ENCODE measurements around the gene FLT3.

The FLT3 gene

GRCh38 chr13:28047757-28048388, 52.5 kb downstream of the FLT3 start:
- Histone ChIP-seq H3K9ac (ENCODE audit: low read length in 5 of 5) (no peak overlapping the region), H3K9me3 (ENCODE audit: control insufficient read depth in 5 of 5, low read length in 5 of 5) (no peaks in the 10 kb centered on the region), H3K36me3 (ENCODE audit: control insufficient read depth in 5 of 5, insufficient read depth in 5 of 5, low read length in 5 of 5) (no peaks in the 10 kb centered on the region), H3K4me3 (ENCODE audit: low read depth in 1 of 5, low read length in 5 of 5) (no peak overlapping the region), H3K27ac (ENCODE audit: low read depth, low read length) (no peak overlapping the region), H3K4me1 (ENCODE audit: control insufficient read depth in 5 of 5, insufficient read depth in 5 of 5, low read length in 5 of 5) (no peaks in the 10 kb centered on the region), H3K27me3 (ENCODE audit: control insufficient read depth in 5 of 5, insufficient read depth in 4 of 5, low read length in 5 of 5) (peaks cover 0 to 13% (median 0%) of the 10 kb centered on the region in 5 donors)

DNA sequence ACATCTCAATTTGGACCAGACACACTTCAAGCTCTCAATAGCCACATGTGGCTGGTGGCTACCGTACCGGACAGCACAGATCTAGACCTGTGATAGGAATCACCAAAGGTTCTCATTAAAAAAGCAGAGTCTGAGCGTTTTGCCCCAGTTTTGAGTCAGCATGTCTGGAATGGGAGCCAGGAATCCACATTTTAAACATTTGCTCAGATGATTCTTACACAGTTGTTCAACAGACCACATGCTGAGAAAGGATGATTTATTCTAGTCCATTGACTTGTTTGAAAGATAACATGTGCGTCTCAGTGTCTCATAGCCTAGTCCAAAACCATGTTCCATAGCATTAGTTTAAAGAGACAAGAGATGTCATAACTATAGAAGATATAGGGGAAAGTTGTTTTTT, 53.4 kb downstream of the FLT3 start:
- no peaks in the 10 kb centered on the region for H3K4me1 ChIP-seq (ENCODE audit: control insufficient read depth in 5 of 5, insufficient read depth in 5 of 5, low read length in 5 of 5)
- H3K27ac ChIP-seq (ENCODE audit: low read depth, low read length) = no peak overlapping the region
- H3K27me3 ChIP-seq (ENCODE audit: control insufficient read depth in 5 of 5, insufficient read depth in 4 of 5, low read length in 5 of 5) = peaks cover 0 to 13% (median 0%) of the 10 kb centered on the region in 5 donors
- no peak overlapping the region for H3K4me3 ChIP-seq (ENCODE audit: low read depth in 1 of 5, low read length in 5 of 5)
- no peak overlapping the region for H3K9ac ChIP-seq (ENCODE audit: low read length in 5 of 5)
- no peaks in the 10 kb centered on the region for H3K36me3 ChIP-seq (ENCODE audit: control insufficient read depth in 5 of 5, insufficient read depth in 5 of 5, low read length in 5 of 5)
- H3K9me3 ChIP-seq (ENCODE audit: control insufficient read depth in 5 of 5, low read length in 5 of 5) = no peaks in the 10 kb centered on the region

DNA sequence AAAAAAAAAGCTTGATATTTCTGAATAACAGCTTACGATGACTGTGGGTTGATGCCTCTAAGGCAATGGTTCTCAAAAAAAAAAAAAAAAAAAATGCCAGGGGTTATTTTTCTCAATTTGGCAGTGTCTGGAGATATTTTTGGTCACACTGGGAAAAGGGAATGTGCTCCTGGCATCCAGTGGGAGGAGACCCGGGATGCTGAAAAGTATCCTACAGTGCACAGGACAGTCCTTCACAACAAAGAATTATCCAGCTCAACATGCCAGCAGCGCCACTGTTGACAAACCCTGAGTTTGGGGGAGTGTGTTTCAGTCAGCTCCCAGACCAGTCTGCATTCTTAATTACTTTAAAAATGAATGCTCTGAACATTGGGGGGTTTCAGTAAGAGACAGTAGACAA, 54.5 kb downstream of the FLT3 start:
- no peak overlapping the region for H3K27ac ChIP-seq (ENCODE audit: low read depth, low read length)
- H3K4me3 ChIP-seq (ENCODE audit: low read depth in 1 of 5, low read length in 5 of 5) = no peak overlapping the region
- peaks cover 0 to 9% (median 0%) of the 10 kb centered on the region in 5 donors for H3K4me1 ChIP-seq (ENCODE audit: control insufficient read depth in 5 of 5, insufficient read depth in 5 of 5, low read length in 5 of 5)
- no peaks in the 10 kb centered on the region for H3K36me3 ChIP-seq (ENCODE audit: control insufficient read depth in 5 of 5, insufficient read depth in 5 of 5, low read length in 5 of 5)
- no peaks in the 10 kb centered on the region for H3K9me3 ChIP-seq (ENCODE audit: control insufficient read depth in 5 of 5, low read length in 5 of 5)
- peaks cover 0 to 13% (median 0%) of the 10 kb centered on the region in 5 donors for H3K27me3 ChIP-seq (ENCODE audit: control insufficient read depth in 5 of 5, insufficient read depth in 4 of 5, low read length in 5 of 5)
- no peak overlapping the region for H3K9ac ChIP-seq (ENCODE audit: low read length in 5 of 5)

GRCh38 chr13:28044608-28045007, 55.8 kb downstream of the FLT3 start:
- Histone ChIP-seq H3K4me3 (ENCODE audit: low read depth in 1 of 5, low read length in 5 of 5) (no peak overlapping the region), H3K36me3 (ENCODE audit: control insufficient read depth in 5 of 5, insufficient read depth in 5 of 5, low read length in 5 of 5) (no peaks in the 10 kb centered on the region), H3K9ac (ENCODE audit: low read length in 5 of 5) (no peak overlapping the region), H3K9me3 (ENCODE audit: control insufficient read depth in 5 of 5, low read length in 5 of 5) (no peaks in the 10 kb centered on the region), H3K4me1 (ENCODE audit: control insufficient read depth in 5 of 5, insufficient read depth in 5 of 5, low read length in 5 of 5) (peaks cover 0 to 13% (median 0%) of the 10 kb centered on the region in 5 donors), H3K27me3 (ENCODE audit: control insufficient read depth in 5 of 5, insufficient read depth in 4 of 5, low read length in 5 of 5) (peaks cover 0 to 13% (median 0%) of the 10 kb centered on the region in 5 donors), H3K27ac (ENCODE audit: low read depth, low read length) (no peak overlapping the region)

DNA sequence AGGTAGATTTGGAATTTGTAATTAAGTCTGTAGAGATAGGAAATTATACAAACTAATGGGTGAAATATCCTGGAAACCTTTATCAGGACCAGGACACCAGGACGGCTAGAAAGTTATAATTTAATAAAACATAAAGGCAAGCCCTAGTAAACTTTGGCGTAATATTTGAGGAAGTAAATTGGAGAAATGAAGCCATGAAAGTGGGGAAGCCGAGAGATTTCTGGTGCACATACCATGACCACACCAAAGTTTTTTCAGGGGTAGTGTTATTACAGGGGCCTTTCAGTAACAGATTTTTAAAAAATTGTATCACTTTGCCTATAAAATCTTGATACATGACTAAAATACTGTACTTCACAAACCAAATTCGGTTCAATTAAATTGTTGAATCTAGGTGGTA, 57.2 kb downstream of the FLT3 start:
- H3K9ac ChIP-seq (ENCODE audit: low read length in 5 of 5) = no peak overlapping the region
- no peaks in the 10 kb centered on the region for H3K9me3 ChIP-seq (ENCODE audit: control insufficient read depth in 5 of 5, low read length in 5 of 5)
- H3K4me1 ChIP-seq (ENCODE audit: control insufficient read depth in 5 of 5, insufficient read depth in 5 of 5, low read length in 5 of 5) = peaks cover 0 to 13% (median 0%) of the 10 kb centered on the region in 5 donors
- no peak overlapping the region for H3K4me3 ChIP-seq (ENCODE audit: low read depth in 1 of 5, low read length in 5 of 5)
- no peaks in the 10 kb centered on the region for H3K36me3 ChIP-seq (ENCODE audit: control insufficient read depth in 5 of 5, insufficient read depth in 5 of 5, low read length in 5 of 5)
- no peak overlapping the region for H3K27ac ChIP-seq (ENCODE audit: low read depth, low read length)
- H3K27me3 ChIP-seq (ENCODE audit: control insufficient read depth in 5 of 5, insufficient read depth in 4 of 5, low read length in 5 of 5) = peaks cover 0 to 13% (median 0%) of the 10 kb centered on the region in 5 donors

DNA sequence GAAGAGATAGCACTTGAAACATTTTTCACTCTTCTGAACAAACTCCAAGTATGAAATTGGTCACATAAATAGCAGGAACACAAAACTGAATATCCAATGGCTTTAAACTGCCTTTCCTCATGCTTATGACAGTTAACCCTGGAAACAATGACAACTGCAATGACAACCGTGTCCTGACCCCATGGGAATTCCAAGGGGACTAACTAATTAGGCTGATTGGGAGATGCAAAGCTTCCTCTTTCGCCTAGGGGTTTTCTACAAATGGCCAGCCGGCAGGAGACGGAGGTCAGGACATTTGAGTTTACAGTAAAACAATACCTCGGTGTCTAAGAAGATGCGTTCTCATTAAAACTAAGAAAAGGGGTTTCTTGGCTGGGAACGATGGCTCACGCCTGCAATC, 58.9 kb downstream of the FLT3 start:
- H3K36me3 ChIP-seq (ENCODE audit: control insufficient read depth in 5 of 5, insufficient read depth in 5 of 5, low read length in 5 of 5) = no peaks in the 10 kb centered on the region
- no peak overlapping the region for H3K9ac ChIP-seq (ENCODE audit: low read length in 5 of 5)
- peaks cover 0 to 16% (median 3%) of the 10 kb centered on the region in 5 donors for H3K27me3 ChIP-seq (ENCODE audit: control insufficient read depth in 5 of 5, insufficient read depth in 4 of 5, low read length in 5 of 5)
- H3K27ac ChIP-seq (ENCODE audit: low read depth, low read length) = no peak overlapping the region
- H3K9me3 ChIP-seq (ENCODE audit: control insufficient read depth in 5 of 5, low read length in 5 of 5) = no peaks in the 10 kb centered on the region
- H3K4me3 ChIP-seq (ENCODE audit: low read depth in 1 of 5, low read length in 5 of 5) = no peak overlapping the region
- peaks cover 0 to 13% (median 0%) of the 10 kb centered on the region in 5 donors for H3K4me1 ChIP-seq (ENCODE audit: control insufficient read depth in 5 of 5, insufficient read depth in 5 of 5, low read length in 5 of 5)

DNA sequence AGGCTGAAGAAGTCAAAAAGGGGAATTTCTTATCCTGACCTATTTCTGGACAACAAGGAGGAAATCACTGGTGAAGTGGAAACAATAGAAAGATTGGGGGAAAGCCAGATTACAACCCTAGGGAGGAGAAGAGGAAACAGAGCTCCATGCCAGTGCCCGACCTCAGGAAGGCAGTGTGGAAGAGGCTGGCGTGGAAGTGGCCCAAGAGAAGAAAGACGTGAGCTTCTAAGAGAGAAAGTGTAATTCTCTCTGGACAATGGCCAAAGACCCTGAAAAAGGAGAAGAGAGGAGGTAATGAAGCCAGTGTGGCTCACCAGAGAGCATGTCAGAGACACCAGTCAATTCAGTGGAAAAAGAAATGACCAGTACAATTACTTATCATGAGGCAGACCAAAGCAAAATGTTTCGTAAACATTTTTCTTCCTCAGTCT, 59.3 kb downstream of the FLT3 start:
- peaks cover 0 to 13% (median 0%) of the 10 kb centered on the region in 5 donors for H3K4me1 ChIP-seq (ENCODE audit: control insufficient read depth in 5 of 5, insufficient read depth in 5 of 5, low read length in 5 of 5)

GRCh38 chr13:28037399-28037798, 63.0 kb downstream of the FLT3 start:
- H3K27ac ChIP-seq (ENCODE audit: low read depth, low read length) = no peak overlapping the region
- peaks cover 0 to 13% (median 0%) of the 10 kb centered on the region in 5 donors for H3K4me1 ChIP-seq (ENCODE audit: control insufficient read depth in 5 of 5, insufficient read depth in 5 of 5, low read length in 5 of 5)
- no peak overlapping the region for H3K9ac ChIP-seq (ENCODE audit: low read length in 5 of 5)
- peaks cover 0 to 7% (median 0%) of the 10 kb centered on the region in 5 donors for H3K27me3 ChIP-seq (ENCODE audit: control insufficient read depth in 5 of 5, insufficient read depth in 4 of 5, low read length in 5 of 5)
- no peaks in the 10 kb centered on the region for H3K9me3 ChIP-seq (ENCODE audit: control insufficient read depth in 5 of 5, low read length in 5 of 5)
- H3K36me3 ChIP-seq (ENCODE audit: control insufficient read depth in 5 of 5, insufficient read depth in 5 of 5, low read length in 5 of 5) = no peaks in the 10 kb centered on the region
- H3K4me3 ChIP-seq (ENCODE audit: low read depth in 1 of 5, low read length in 5 of 5) = no peak overlapping the region

More for the DNA sequence above, 59.3 kb downstream of the FLT3 start:
- H3K4me3 ChIP-seq (ENCODE audit: low read depth in 1 of 5, low read length in 5 of 5) = no peak overlapping the region
- H3K9ac ChIP-seq (ENCODE audit: low read length in 5 of 5) = no peak overlapping the region
- H3K36me3 ChIP-seq (ENCODE audit: control insufficient read depth in 5 of 5, insufficient read depth in 5 of 5, low read length in 5 of 5) = no peaks in the 10 kb centered on the region
- no peak overlapping the region for H3K27ac ChIP-seq (ENCODE audit: low read depth, low read length)
- H3K9me3 ChIP-seq (ENCODE audit: control insufficient read depth in 5 of 5, low read length in 5 of 5) = no peaks in the 10 kb centered on the region
- peaks cover 0 to 13% (median 3%) of the 10 kb centered on the region in 5 donors for H3K27me3 ChIP-seq (ENCODE audit: control insufficient read depth in 5 of 5, insufficient read depth in 4 of 5, low read length in 5 of 5)

- peaks cover 0 to 7% (median 3%) of the 10 kb centered on the region in 5 donors for H3K27me3 ChIP-seq (ENCODE audit: control insufficient read depth in 5 of 5, insufficient read depth in 4 of 5, low read length in 5 of 5)
- no peak overlapping the region for H3K9ac ChIP-seq (ENCODE audit: low read length in 5 of 5)
- H3K4me1 ChIP-seq (ENCODE audit: control insufficient read depth in 5 of 5, insufficient read depth in 5 of 5, low read length in 5 of 5) = peaks cover 0 to 5% (median 0%) of the 10 kb centered on the region in 5 donors
- H3K9me3 ChIP-seq (ENCODE audit: control insufficient read depth in 5 of 5, low read length in 5 of 5) = no peaks in the 10 kb centered on the region
- H3K27ac ChIP-seq (ENCODE audit: low read depth, low read length) = no peak overlapping the region
- no peaks in the 10 kb centered on the region for H3K36me3 ChIP-seq (ENCODE audit: control insufficient read depth in 5 of 5, insufficient read depth in 5 of 5, low read length in 5 of 5)
- no peak overlapping the region for H3K4me3 ChIP-seq (ENCODE audit: low read depth in 1 of 5, low read length in 5 of 5)
Observed at GRCh38 chr13:28035146-28035782, 65.1 kb downstream of the FLT3 start.

DNA sequence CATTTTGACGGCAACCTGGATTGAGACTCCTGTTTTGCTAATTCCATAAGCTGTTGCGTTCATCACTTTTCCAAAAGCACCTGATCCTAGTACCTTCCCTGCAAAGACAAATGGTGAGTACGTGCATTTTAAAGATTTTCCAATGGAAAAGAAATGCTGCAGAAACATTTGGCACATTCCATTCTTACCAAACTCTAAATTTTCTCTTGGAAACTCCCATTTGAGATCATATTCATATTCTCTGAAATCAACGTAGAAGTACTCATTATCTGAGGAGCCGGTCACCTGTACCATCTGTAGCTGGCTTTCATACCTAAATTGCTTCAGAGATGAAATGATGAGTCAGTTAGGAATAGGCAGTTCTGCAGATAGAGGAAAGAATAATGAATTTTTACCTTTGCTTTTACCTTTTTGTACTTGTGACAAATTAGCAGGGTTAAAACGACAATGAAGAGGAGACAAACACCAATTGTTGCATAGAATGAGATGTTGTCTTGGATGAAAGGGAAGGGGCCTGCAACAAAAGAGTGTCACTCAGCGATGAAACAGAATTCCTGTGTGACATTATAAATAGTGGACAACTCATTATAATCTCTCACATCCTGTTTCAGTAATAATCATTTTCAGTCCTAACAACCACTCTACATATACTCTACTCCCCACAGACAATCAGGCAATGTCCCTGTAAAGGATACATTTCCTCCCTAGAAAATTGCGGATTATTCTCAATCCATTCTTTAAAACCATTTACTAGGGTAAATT, 66.3 kb downstream of the FLT3 start:
- Histone ChIP-seq H3K9me3 (ENCODE audit: control insufficient read depth in 5 of 5, low read length in 5 of 5) (no peaks in the 10 kb centered on the region), H3K9ac (ENCODE audit: low read length in 5 of 5) (no peak overlapping the region), H3K27me3 (ENCODE audit: control insufficient read depth in 5 of 5, insufficient read depth in 4 of 5, low read length in 5 of 5) (peaks cover 0 to 7% (median 3%) of the 10 kb centered on the region in 5 donors), H3K4me1 (ENCODE audit: control insufficient read depth in 5 of 5, insufficient read depth in 5 of 5, low read length in 5 of 5) (peaks cover 0 to 5% (median 3%) of the 10 kb centered on the region in 5 donors), H3K27ac (ENCODE audit: low read depth, low read length) (no peak overlapping the region), H3K36me3 (ENCODE audit: control insufficient read depth in 5 of 5, insufficient read depth in 5 of 5, low read length in 5 of 5) (no peaks in the 10 kb centered on the region), H3K4me3 (ENCODE audit: low read depth in 1 of 5, low read length in 5 of 5) (no peak overlapping the region)

Measured in subcutaneous abdominal adipose tissue (tissue), 5 donors.